Posterior vena cava (tissue), 2 donors: Measurements from ENCODE around the gene ADM2. TPM values are rescaled to one million over a fixed set of nuclear protein-coding genes. Genes with fewer than 3 reads are reported as not detected.

ENCODE experiments used
- DNase-seq: peaks from one replicate; pipeline ENCODE4 v3.0.0-alpha.2; 2020; ENCODE audit warnings: low spot score
- intact Hi-C, 2 donors: fragments of 100-400 bp; cut with DNase I; formaldehyde crosslinking; loops; one replicate each; pipeline versions ENCODE4 v1.14.1 to v1.14.2; 2022 to 2023
- total RNA-seq, 2 donors: library from RNA; stranded (reverse); fragmentation: NEBNext Ultra II Directional; extraction: Animal tissue kit (Norgen Biotek cat#: 25700); gene quantifications; one replicate each; pipeline ENCODE4 v1.2.1, GENCODE V29; 2021
- donor health status: DM: yes; HTN: yes; CAD: no.
- donor health status: DM: yes; HTN: yes; CAD: no.

ADM2 gene
- total RNA-seq, 2 donors from 2014 or later: 0.14 to 0.56 TPM

DNA sequence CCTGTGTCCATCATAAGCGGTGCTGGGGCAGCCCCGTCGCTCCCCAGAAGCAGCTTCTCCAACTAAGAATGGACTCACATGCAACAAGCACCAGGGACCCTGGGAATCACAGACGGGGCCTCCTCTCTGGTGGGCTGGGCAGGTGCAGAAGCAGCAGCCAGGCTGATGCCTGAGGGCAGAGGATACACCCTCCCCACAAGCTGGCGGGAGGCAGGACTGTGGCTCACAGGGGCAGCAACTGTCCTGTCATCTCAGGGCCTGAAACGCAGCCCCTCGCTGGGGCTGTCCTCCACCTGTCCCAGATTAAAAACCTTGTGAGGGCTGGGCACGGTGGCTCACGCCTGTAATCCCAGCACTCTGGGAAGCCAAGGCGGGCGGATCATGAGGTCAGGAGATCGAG, 3.4 kb upstream of the ADM2 start:
- intact Hi-C loops: loop anchor here in 1 of 2 donors (10.0 kb wide), 1 partner anchor 233 kb away; the partner anchor contains the start of gene TUBGCP6
- no peak for DNase-seq

DNA sequence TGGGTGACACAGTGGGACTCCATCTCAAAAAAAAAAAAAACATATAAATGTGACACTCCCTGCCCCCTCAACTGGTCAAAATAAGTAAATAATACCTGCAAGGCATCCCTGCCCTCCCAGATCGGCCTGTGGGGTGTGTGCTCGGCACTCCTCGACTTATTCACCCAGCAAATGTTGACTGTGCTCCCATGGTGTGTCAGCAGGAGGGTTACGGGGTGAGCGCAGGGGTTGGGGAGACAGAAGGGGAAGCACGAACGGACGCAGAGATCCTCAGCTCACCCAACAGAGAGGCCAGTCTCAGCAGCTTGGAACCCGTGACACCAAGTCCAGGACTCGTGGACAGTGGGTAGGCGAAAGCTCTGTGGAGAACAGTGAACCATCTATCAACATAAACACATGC, 1.6 kb upstream of the ADM2 start:
- intact Hi-C loops: loop anchor here in 1 of 2 donors (10.0 kb wide), 1 partner anchor 235 kb away; the partner anchor contains the start of gene TUBGCP6
- no peak for DNase-seq

DNA sequence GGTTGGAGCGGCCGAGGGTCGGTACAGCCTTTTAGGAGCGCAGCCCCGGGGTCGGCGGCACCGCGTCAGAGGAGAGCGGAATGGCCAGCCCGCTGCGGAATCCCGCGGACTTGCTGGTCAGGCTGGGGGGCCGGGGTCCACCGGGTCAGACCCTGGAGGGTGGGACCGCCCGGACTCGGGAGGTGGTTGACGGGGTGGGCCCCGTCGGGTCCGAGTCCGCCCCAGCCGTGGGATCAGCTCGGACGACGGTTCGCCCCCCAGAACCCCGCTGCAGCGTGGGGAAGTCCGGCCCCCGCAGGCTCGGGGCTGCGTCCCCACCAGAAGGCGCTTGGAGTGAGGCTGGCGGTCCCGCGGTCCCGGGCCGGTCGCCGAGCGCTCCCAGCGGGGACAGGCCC, 301 bp upstream of the ADM2 start:
- no peak for DNase-seq
- intact Hi-C loops: no loop called here

DNA sequence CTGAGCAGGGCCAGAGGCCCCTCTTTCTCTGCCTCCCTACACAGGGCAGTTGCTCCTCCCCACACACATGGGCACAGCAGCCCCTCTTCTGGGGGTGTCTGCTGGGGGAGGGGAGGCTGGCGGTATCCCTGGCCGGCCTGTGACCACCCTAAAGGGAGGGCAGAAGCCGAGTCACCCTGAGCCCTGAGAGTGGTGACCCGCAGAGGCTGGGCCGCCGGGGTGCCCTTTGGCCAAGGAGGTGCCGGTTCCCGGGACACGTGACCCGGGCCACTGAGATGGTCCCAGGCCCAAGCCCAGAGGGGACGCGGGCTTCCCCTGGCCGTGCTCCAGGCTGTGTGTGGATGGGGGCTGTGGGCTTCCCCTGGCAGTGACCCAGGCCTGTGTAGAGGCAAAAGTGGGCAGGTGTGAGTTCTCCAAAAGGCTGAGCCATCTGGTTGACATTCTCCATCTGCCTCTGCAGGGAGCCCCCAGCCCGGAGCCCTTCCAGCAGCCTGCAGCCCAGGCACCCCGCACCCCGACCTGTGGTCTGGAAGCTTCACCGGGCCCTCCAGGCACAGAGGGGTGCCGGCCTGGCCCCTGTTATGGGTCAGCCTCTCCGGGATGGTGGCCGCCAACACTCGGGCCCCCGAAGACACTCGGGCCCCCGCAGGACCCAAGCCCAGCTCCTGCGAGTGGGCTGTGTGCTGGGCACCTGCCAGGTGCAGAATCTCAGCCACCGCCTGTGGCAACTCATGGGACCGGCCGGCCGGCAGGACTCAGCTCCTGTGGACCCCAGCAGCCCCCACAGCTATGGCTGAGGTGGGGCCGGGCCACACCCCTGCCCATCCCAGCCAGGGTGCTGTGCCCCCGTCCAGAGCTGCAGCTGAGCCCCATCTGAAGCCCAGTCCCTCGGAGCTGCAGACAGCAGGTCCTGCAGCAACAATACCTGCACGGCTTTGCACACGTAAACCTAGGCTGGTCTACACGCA, 1.0 kb downstream of the ADM2 start:
- intact Hi-C loops: no loop called here
- no peak for DNase-seq

GRCh38 chr22:50483106-50483505, 1.8 kb downstream of the ADM2 start:
- intact Hi-C loops: no loop called here
- no peak for DNase-seq

- intact Hi-C loops: no loop called here
- no peak for DNase-seq
These were observed 2.2 kb downstream of the ADM2 start for GRCh38 chr22:50483556-50483955.

DNA sequence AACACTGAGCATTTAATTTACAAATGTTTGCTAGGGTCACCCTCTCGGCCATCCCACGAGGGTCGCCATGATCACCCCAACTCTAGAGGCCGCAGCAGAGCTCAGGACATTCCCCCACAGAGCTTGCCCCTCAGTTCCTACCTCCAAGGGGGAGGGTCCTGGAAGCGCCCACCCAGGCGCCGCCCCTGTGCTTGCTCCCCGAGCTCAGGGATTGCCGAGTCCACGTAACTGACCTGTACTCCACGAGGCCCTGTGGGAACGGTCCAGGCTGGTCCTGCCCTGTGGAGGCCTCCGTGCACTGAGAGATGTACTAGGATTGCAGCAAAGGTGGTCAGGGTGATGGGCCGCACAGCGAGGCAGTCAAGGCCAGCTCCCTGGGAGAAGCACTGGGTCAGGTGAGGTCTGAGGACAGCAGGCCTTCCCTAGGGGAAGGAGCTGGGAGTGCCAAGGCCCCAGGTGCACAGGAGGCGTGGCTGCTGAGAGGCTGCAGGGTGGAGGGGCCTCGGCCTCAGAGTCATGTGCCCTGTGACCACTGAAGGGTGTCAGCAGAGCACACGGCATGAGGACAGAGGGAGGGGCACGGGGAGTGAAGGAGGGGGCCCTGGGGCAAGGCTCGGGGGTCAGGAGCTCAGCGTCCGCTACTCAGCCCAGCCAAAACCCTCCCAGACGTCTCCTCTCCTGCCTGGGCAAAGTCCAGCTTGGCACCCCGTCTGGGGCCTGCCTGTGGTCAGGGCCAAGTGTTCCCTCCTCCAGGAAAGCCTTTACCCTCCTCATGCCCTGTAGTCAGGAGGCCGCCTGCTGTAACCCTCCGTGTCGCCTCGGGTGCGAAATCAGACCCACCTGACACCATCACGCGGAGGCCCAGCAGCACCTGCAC, 2.9 kb downstream of the ADM2 start:
- DNase-seq: no peak
- intact Hi-C loops: no loop called here

DNA sequence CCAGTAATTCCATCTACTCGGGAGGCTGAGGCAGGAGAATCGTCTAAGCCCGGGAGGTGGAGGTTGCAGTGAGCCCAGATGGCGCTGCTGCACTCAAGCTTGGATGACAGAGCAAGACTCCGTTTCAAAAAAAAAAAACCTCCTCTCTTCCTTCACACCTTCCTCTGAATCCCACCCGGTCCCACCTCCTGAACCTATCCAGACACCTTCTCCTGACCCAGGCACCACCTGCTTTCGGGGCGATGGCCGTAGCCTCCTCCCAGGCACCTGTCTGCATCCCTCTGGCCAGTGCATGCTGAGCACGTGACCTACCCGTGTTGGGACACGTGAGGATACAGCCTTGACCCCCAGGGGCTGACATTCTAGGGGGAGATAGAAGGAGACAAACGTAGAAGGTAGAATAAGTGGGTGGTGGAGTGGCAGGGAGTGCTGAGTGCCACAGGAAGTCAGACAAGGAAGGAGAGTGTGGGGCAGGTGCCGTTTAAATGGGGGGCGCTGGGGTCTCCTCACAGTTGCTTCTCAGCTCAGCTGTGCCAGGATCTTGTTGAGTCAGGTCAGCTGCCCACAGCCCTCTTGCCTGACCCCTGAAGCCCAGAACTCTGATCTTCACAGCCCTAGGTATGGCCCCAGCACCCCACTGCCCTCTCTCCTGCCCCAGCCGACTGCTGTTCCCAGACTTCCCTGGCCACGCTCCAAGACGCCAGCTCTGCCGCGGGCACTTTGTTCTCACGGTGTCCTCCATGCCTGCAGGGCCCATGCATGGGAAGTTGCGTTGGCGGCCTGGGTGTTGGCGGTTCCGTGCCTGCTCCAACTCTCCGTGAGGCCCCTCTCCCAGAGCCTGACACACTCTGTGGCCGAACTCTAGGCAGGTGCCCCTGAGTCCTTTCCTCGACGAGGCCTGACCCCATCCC, 4.1 kb downstream of the ADM2 start:
- no peak for DNase-seq
- intact Hi-C loops: no loop called here

GRCh38 chr22:50486561-50487289, 5.4 kb downstream of the ADM2 start, which contains the start of gene MIOX:
MIOX (plus strand) TSS chr22:50486859; CDS start chr22:50486898, 39 bp downstream.
- intact Hi-C loops: no loop called here
- DNase-seq: no peak

DNA sequence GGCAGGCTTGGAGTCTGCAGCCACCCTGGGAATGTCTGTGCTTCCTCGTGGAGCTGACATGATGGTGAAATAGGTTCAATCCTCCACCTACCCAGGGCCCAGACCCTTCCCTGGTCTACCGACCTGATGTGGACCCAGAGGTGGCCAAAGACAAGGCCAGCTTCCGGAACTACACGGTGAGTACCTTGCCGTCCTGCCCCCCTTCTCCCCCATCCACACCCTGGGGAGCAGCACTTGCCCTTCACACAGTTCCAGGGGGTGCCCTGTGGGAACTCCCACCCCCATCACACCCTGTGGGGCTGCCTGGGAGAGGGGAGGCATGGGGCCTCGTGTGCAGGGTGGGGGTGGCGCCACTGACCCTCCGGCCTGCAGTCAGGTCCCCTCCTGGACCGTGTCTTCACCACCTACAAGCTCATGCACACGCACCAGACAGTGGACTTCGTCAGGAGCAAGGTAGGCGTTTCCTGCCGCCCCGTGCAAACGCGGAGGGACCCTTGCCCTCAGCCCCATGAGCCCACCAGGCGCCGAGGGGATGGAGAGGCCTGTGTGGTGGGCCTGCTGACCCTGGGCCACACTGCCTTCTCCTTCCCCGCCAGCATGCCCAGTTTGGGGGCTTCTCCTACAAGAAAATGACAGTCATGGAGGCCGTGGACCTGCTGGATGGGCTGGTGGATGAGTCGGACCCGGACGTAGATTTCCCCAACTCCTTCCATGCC, 6.1 kb downstream of the ADM2 start:
- no peak for DNase-seq
- intact Hi-C loops: no loop called here

- DNase-seq: no peak
- intact Hi-C loops: no loop called here
These were observed 6.8 kb downstream of the ADM2 start for GRCh38 chr22:50488006-50488677.

GRCh38 chr22:50488886-50489285, 7.5 kb downstream of the ADM2 start:
- intact Hi-C loops: no loop called here
- DNase-seq: no peak

- intact Hi-C loops: no loop called here
- DNase-seq: no peak
These were observed 8.3 kb downstream of the ADM2 start for GRCh38 chr22:50489363-50490243.

DNA sequence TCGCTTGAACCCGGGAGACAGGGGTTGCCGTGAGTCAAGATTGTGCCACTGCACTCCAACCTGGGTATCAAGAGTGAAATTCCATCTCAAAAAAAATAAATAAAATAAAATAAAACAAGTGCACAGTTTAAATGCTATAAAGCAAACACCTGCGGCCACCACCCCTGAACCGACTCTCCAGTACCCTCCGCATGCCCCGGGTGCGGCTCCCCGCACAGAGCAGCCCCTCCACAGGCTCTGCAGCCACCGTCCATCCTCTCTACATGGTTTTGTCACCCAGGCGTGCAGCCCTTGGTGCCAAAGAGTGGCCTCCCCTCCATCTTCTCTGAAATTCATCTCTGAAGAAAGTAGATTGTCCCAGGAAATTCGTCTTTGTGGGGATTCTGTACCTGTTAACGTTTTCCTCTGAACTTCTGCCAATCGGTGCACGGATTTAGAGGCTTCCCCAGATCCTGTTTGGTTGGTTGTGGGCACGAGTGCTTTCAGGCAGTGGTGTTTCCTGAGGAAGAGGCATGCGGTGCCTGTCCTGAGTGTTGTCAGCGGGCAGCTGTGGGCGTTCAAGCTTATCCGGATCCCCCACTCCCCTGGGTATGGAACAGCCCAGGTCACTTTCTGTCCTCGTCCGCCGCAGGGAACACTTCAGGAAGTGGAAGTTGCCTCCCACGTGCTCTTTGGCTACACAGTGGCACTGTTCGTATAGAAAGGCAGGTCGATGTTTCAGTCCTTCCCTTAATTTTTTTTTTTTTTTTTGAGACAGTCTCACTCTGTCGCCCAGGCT, 9.4 kb downstream of the ADM2 start:
- DNase-seq: no peak
- intact Hi-C loops: no loop called here

DNA sequence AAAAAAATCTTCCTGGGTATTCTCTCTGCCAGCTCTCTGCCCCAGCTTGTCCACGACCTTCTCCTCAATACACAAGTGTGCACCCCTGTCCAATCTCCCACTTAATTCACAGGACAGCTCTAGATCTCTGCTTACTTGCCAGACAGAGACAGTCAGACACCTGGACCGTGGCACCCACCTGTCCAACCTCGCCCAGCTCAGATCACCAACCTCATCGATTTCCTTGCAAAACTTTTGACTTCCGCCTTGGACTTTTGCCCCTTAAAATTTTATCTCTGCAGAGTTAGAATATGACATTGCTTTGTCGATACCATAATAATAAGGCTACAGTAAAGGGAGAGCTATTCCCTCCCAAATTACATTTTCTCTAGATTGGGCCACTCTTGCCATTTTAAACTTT, 15.8 kb downstream of the ADM2 start:
- intact Hi-C loops: no loop called here
- no peak for DNase-seq
